Iris pigment epithelial cell (primary cell): ENCODE measurements around the gene STRIP2.
A peak's percentile ranks its signal among the peaks of the same experiment; 100 is the strongest.
"Not testable (repeated sequence)": the region's sequence is repeated elsewhere in the genome, so short reads cannot be mapped to it uniquely, and the experiment has no call there.

Experiments
- DNase-seq: peaks from one replicate; pipeline ENCODE4 v3.0.0-alpha.2; 2011; ENCODE audit warnings: low read depth

The STRIP2 gene

DNA sequence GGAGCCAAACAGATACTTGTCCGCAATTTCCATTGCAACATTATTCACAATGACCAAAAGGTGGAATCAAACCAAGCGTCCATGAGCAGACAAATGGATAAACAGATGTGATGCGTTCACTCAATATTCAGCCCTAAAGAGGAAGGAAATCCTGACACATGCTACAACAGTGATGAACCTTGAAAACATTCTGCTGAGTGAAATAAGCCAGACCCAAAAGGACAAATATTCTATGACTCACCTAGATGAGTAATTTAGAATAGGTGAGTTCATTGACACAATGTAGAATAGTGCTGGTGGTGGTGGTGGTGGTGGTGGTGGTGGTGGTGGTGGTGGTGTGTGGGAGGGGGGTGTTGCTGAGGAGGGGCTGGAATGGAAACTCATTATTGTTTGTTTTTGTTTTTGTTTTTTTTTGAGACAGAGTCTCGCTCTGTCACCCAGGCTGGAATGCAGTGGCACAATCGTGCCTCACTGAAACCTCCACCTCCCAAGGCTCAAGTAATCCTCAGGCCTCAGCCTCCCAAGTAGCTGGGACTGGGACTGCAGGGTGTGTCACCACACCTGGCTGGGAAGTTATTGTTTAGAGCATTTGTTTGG is 96.7 kb downstream of the STRIP2 start:
- DNase-seq, result peak; percentile 70

DNA sequence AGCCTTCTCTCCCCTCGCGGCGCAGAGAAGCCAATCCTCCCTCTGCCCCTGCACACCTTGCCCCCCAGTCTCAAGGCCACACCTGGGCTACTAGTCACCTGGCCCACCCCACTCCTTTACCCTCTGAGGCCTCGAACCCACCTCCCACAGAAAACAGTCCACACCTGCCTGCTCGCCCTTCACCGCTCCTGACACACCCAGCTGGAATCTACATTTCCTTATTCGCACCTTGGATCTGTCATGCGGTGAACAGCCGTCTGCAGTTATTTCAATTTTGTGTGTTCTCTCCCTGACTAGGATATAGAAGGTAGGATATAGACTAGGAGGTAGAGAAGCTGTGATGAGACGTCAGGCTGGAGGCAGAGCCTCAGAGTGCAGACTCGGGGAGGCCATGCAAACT is 97.5 kb downstream of the STRIP2 start:
- no peak for DNase-seq

DNA sequence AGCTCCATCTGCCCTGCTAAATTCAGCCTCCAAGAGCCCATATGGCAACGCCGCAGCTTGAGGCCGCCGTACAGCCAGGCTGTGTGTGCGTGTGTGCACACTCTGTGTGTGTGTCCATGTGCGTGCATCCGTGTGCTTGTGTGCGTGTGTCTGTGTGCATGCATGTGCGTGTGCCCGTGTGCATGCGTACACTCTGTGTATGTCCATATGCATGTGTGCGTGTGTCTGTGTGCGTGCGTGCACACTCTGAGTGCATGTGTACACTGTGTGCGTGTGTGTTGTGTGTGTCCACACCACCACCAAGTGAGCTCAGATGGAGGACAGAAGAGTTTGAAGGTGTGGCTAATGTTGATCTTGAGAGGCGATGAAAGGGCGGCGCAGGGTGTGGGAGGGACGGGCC is 98.1 kb downstream of the STRIP2 start:
- no peak for DNase-seq

DNA sequence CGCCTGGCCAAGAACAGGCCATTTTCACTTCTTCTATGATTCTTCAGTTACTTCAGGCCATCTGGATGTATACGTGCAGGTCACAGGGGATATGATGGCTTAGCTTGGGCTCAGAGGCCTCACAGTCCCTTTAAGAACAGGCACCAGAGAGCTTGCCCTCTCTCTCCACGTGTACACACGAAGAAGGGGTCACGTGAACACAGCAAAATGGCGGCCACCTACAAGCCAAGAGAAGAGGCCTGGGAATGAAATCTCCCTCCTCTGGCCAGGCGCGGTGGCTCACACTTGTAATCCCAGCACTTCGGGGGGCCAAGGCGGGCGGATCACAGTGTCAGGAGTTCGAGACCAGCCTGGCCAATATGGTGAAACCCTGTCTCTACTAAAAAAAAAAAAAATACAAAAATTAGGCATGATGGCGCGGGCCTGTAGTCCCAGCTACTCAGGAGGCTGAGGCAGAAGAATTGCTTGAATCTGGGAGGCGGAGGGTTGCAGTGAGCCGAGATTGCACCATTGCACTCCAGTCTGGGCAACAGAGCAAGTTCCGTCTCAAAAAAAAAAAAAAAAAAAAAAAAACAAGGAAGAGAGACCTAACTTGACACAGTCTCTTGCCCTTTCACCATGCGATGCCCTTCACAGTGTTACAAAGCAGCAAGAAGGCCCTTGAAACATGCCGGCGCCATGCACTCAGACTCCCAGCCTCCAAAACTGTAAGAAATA is 100.5 kb downstream of the STRIP2 start:
- DNase-seq, result not testable (repeated sequence)

DNA sequence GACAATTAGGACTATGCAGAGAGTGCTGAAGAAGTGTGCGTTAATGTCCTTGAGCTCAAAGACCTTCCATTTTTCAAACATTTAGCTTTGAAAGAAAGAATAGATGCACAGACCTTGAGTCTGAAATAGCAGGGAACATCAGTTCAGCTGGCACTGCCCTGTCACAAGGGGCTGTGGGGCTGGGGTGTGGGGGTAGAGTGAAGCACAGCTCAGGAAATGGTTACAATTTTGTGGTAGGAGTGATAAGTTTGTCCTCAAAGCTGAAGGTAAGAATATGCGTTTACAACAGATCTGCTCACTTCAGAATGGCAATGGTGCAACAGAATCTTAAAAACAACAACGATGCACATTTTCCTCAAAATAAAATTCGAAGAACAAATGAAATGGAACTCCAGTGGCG is 101.7 kb downstream of the STRIP2 start:
- DNase-seq, result no peak

DNA sequence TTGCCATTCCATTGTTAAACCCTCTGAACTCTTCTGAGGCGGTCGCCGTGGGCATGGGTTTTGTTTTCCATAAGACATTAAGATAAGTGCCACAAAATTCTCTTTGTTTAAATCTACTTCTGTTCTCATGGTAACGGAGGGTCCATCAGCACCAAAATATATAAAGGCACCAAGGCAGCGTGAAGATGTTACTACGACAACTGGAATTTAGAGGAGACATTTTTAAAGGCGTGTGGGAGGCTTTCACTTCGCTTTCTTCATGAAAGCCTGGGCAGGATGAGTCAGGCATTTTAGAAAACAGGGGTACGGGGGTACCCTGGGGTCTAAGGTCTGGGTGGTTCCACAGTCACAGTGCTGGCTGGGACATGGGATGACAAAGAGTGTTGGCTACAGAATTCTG is 102.1 kb downstream of the STRIP2 start:
- no peak for DNase-seq
